Femur (tissue), 1 donor: ENCODE results near the gene SV2B.

Source experiments
- DNase-seq: peaks from one replicate; pipeline ENCODE4 v3.0.0-alpha.2; 2017

SV2B gene

GRCh38 chr15:91234759-91235158, 134.7 kb downstream of the SV2B start:
- DNase-seq: no peak

- no peak for DNase-seq
Observed at GRCh38 chr15:91235376-91235775, 135.3 kb downstream of the SV2B start.

GRCh38 chr15:91237445-91237844, 137.4 kb downstream of the SV2B start:
- DNase-seq: no peak

GRCh38 chr15:91238644-91239425, 138.8 kb downstream of the SV2B start:
- DNase-seq: no peak

GRCh38 chr15:91243826-91244225, 143.8 kb downstream of the SV2B start:
- DNase-seq: no peak

- no peak for DNase-seq
Observed at GRCh38 chr15:91244919-91245318, 144.9 kb downstream of the SV2B start.

- no peak for DNase-seq
Observed at GRCh38 chr15:91246998-91247397, 146.9 kb downstream of the SV2B start.

- DNase-seq: no peak
Observed at GRCh38 chr15:91249591-91249990, 149.5 kb downstream of the SV2B start.

- DNase-seq: no peak
Observed at GRCh38 chr15:91252322-91252721, 152.3 kb downstream of the SV2B start.

GRCh38 chr15:91252756-91253155, 152.7 kb downstream of the SV2B start:
- no peak for DNase-seq

GRCh38 chr15:91253605-91254004, 153.5 kb downstream of the SV2B start:
- no peak for DNase-seq

GRCh38 chr15:91254766-91255165, 154.7 kb downstream of the SV2B start:
- DNase-seq: no peak

- no peak for DNase-seq
Observed at GRCh38 chr15:91255670-91256192, 155.7 kb downstream of the SV2B start.

- DNase-seq: no peak
Observed at GRCh38 chr15:91257746-91258414, 157.8 kb downstream of the SV2B start.

- DNase-seq: no peak
Observed at GRCh38 chr15:91258415-91258759, 158.3 kb downstream of the SV2B start.

- DNase-seq: no peak
Observed at GRCh38 chr15:91259077-91259476, 159.0 kb downstream of the SV2B start.

- DNase-seq: no peak
Observed at GRCh38 chr15:91261345-91261744, 161.3 kb downstream of the SV2B start.

- DNase-seq: no peak
Observed at GRCh38 chr15:91263632-91264531, 163.8 kb downstream of the SV2B start.

GRCh38 chr15:91264651-91265351, 164.7 kb downstream of the SV2B start:
- DNase-seq: no peak

GRCh38 chr15:91265416-91265940, 165.4 kb downstream of the SV2B start:
- DNase-seq: no peak

GRCh38 chr15:91268510-91268909, 168.5 kb downstream of the SV2B start:
- DNase-seq: no peak

- no peak for DNase-seq
Observed at GRCh38 chr15:91270747-91271146, 170.7 kb downstream of the SV2B start.
